ENCODE data around the gene OBSCN. TPM values are rescaled to one million over a fixed set of nuclear protein-coding genes. Genes with fewer than 3 reads are reported as not detected.
A peak's percentile ranks its signal among the peaks of the same experiment; 100 is the strongest.

Gene OBSCN
- total RNA-seq, 1 donor from 2014 or later = 10.2 TPM

DNA sequence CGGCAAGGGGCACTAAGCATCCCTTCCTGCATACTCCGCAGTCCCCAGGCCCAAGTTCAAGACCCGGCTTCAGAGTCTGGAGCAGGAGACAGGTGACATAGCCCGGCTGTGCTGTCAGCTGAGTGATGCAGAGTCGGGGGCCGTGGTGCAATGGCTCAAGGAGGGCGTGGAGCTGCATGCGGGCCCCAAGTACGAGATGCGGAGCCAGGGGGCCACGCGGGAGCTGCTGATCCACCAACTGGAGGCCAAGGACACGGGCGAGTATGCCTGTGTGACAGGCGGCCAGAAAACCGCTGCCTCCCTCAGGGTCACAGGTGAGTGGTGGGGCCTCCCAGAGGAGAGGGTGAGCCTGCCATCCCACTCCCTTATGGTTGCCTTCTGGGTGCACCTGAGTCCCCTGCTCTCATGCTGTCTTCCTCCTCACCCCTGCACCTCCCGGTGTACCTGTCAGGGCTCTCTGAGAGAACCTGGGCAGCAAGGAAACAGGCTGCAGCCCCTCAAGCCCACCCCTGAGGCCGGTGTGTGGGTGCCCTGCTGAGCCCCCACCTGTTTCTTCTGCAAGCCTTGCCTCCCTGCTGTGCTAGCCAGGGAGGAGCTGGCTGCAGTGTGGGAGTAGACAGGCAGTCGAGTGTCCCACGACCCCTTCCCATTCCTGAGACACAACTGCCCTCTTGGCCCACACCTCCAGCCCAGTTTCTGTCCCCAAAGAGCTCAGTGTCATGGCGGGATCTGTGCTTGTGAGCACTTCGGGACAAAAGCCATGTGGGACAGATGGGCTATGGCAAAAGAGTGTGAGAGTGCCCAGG is 99.6 kb downstream of the OBSCN start:
- no peak overlapping the region for H3K4me3 Mint-ChIP-seq (ENCODE audit: unreplicated experiment)
- peak; percentile 94 for DNase-seq (ENCODE audit: low spot score)
- no peaks in the 10 kb centered on the region for H3K27me3 Mint-ChIP-seq (ENCODE audit: low read depth)
- TF ChIP-seq, protein P1, sequence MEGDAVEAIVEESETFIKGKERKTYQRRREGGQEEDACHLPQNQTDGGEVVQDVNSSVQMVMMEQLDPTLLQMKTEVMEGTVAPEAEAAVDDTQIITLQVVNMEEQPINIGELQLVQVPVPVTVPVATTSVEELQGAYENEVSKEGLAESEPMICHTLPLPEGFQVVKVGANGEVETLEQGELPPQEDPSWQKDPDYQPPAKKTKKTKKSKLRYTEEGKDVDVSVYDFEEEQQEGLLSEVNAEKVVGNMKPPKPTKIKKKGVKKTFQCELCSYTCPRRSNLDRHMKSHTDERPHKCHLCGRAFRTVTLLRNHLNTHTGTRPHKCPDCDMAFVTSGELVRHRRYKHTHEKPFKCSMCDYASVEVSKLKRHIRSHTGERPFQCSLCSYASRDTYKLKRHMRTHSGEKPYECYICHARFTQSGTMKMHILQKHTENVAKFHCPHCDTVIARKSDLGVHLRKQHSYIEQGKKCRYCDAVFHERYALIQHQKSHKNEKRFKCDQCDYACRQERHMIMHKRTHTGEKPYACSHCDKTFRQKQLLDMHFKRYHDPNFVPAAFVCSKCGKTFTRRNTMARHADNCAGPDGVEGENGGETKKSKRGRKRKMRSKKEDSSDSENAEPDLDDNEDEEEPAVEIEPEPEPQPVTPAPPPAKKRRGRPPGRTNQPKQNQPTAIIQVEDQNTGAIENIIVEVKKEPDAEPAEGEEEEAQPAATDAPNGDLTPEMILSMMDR (IDR thresholded peaks at IDR 0.05) = no peak
- peaks cover 12% of the 10 kb centered on the region for H3K36me3 Mint-ChIP-seq (ENCODE audit: low read depth)
- peaks cover 10% of the 10 kb centered on the region for H3K9me3 Mint-ChIP-seq (ENCODE audit: low read depth)
- H3K4me1 Mint-ChIP-seq (ENCODE audit: low read depth) = no peaks in the 10 kb centered on the region
- no peak overlapping the region for H3K27ac Mint-ChIP-seq (ENCODE audit: unreplicated experiment)

DNA sequence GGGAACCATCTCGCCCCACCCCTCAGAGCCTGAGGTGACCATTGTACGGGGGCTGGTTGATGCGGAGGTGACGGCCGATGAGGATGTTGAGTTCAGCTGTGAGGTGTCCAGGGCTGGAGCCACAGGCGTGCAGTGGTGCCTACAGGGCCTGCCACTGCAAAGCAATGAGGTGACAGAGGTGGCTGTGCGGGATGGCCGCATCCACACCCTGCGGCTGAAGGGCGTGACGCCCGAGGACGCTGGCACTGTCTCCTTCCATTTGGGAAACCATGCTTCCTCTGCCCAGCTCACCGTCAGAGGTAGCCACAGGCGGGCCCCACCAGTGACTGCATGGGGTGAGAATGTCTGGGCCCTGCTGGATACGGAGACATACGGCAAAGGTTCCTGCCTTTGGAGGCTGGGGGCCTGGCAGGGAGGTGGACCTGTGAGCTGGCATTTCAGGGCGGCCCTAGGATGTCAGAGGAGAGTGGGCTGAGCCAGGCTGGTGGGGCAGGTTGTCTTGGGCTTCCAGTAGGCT is 100.3 kb downstream of the OBSCN start:
- Mint-ChIP-seq H3K27me3 (ENCODE audit: low read depth) (no peaks in the 10 kb centered on the region), H3K4me3 (ENCODE audit: unreplicated experiment) (no peak overlapping the region)
- DNase-seq (ENCODE audit: low spot score) = no peak

DNA sequence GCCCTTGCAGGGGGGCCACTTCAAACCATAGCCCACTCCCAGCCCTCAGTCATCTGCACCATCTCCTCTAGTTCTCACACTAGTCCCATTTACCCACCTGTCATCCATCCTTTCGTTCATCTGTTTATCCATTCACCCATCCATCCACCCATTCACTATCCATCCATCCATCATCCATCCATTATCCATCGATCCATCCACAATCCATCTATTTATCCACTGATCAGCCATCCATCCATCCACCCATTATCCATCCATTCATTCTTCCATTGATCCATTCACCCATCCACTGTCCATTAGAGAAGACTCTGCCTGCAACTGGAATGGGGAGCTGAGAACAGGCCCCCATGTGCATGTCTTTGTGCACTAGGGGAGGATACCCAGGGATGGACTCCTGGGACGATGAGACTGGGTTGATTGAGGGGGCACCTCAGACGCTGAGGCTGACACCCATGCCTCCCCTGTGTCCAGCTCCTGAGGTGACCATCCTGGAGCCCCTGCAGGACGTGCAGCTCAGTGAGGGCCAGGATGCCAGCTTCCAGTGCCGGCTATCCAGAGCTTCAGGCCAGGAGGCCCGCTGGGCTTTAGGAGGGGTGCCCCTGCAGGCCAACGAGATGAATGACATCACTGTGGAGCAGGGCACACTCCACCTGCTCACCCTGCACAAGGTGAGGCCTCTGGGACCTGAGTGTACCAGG is 100.9 kb downstream of the OBSCN start:
- peaks cover 7% of the 10 kb centered on the region for H3K9me3 Mint-ChIP-seq (ENCODE audit: low read depth)
- no peak for DNase-seq (ENCODE audit: low spot score)
- H3K36me3 Mint-ChIP-seq (ENCODE audit: low read depth) = peaks cover 3% of the 10 kb centered on the region
- no peak overlapping the region for H3K27ac Mint-ChIP-seq (ENCODE audit: unreplicated experiment)
- no peaks in the 10 kb centered on the region for H3K4me1 Mint-ChIP-seq (ENCODE audit: low read depth)
- H3K27me3 Mint-ChIP-seq (ENCODE audit: low read depth) = no peaks in the 10 kb centered on the region
- no peak overlapping the region for H3K4me3 Mint-ChIP-seq (ENCODE audit: unreplicated experiment)
- TF ChIP-seq, protein P1 (IDR thresholded peaks at IDR 0.05) = peak; percentile 17

More for the DNA sequence above, 100.3 kb downstream of the OBSCN start:
- H3K4me1 Mint-ChIP-seq (ENCODE audit: low read depth) = no peaks in the 10 kb centered on the region
- TF ChIP-seq, protein P1 (IDR thresholded peaks at IDR 0.05) = no peak
- peaks cover 7% of the 10 kb centered on the region for H3K36me3 Mint-ChIP-seq (ENCODE audit: low read depth)
- H3K9me3 Mint-ChIP-seq (ENCODE audit: low read depth) = peaks cover 9% of the 10 kb centered on the region
- H3K27ac Mint-ChIP-seq (ENCODE audit: unreplicated experiment) = no peak overlapping the region

DNA sequence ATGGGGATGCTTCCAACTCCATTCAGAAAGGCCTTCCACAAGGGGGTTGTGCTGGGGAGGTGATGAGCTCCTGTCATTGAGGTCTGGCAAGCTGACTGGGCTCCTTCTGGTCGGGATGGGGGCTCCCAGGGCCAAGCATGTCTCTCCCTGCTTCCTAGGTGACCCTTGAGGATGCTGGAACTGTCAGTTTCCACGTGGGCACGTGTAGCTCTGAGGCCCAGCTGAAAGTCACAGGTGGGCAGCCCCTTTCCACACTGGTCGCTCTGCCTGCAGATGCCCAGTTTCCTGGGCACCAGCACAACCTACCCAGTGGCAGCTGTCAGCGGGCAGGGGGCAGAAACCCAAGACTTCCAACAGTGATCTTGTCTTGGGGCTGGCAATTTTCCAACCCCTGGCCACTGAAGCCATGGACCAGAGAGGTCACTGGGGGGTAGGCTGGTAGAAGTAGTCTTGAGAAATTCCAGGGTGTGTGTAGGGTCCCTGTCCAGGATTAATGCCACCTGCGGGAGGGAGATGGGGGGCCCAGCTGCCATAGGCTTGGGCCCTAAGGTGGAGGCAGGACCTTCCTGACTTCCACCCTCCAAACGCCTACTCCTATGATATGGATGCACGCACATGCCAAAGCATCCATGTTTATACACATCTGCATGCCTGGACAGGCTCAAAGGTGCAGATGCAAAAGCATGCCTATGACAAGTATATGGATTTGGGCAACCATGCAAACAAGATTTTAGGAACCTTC is 101.7 kb downstream of the OBSCN start:
- peaks cover 1% of the 10 kb centered on the region for H3K36me3 Mint-ChIP-seq (ENCODE audit: low read depth)
- H3K9me3 Mint-ChIP-seq (ENCODE audit: low read depth) = peaks cover 7% of the 10 kb centered on the region
- TF ChIP-seq, protein P1 (IDR thresholded peaks at IDR 0.05) = no peak
- H3K4me1 Mint-ChIP-seq (ENCODE audit: low read depth) = no peaks in the 10 kb centered on the region
- DNase-seq (ENCODE audit: low spot score) = no peak
- no peak overlapping the region for H3K27ac Mint-ChIP-seq (ENCODE audit: unreplicated experiment)
- no peak overlapping the region for H3K4me3 Mint-ChIP-seq (ENCODE audit: unreplicated experiment)
- no peaks in the 10 kb centered on the region for H3K27me3 Mint-ChIP-seq (ENCODE audit: low read depth)
